Esophagus muscularis mucosa (tissue), 3 donors: Measurements from ENCODE around the gene DLK2.

Source experiments
- CTCF ChIP-seq, 3 experiments: fragments of 200-600 bp in 2 of 3; fragments of 450-650 bp in 1 of 3; sonication (generic) in 2 of 3; IDR thresholded peaks; one replicate each; pipeline ENCODE4 v1.5.1; 2017 to 2019; ENCODE audit warnings: antibody characterized with exemption in 3 of 3, mild to moderate bottlenecking in 2 of 3, moderate library complexity in 1 of 3
- POLR2A ChIP-seq: fragments of 450-650 bp; IDR thresholded peaks from one replicate; pipeline ENCODE4 v1.6.1; 2017; ENCODE audit warnings: antibody characterized with exemption, moderate library complexity, mild to moderate bottlenecking, low read depth

GRCh38 chr6:43445576-43445975 is 9.8 kb downstream of the DLK2 start:
- no peak for TF ChIP-seq CTCF (IDR thresholded peaks at IDR 0.05)
- no peak for TF ChIP-seq POLR2A
